ENCODE data around the gene GNS. TPM values are rescaled to one million over a fixed set of nuclear protein-coding genes. Genes with fewer than 3 reads are reported as not detected.

GNS gene
- total RNA-seq, 1 experiment from 2014 or later = 57.5 TPM

DNA sequence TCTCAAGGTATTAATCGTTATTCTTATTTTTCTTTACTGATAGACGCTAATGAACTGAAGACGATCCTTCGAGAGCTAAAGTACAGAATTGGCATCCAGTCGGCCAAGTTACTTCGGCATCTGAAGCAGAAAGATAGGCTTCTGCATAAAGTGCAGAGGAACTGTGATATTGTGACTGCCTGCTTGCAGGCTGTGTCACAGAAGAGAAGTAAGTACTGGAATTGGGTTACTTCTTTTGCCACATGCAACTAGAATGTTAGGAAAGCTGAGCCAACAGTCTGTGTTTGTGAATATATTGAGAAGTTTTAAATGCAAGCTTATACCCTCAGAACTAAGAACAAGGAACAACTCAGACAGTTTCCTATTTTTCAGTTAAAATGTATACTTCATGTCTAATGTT is 26.6 kb upstream of the GNS start:
- CTCF ChIA-PET = no interaction called here
- peaks cover 5% of the 10 kb centered on the region for H3K4me1 ChIP-seq (ENCODE audit: insufficient read depth, low read length, poor library complexity, severe bottlenecking)
- TF ChIP-seq EZH2 (IDR thresholded peaks at IDR 0.05; ENCODE audit: borderline replicate concordance, low read depth, low read length, poor library complexity, severe bottlenecking) (no peak), CTCF (conservative IDR thresholded peaks at IDR 0.05; ENCODE audit: low read depth, low read length) (no peak)
- intact Hi-C loops (cut with micrococcal nuclease; ENCODE audit: unreplicated experiment) = no loop called here
- no peak overlapping the region for H3K27ac ChIP-seq (ENCODE audit: low read depth, low read length, poor library complexity, severe bottlenecking)
- no TSS peak for BruUV-seq (replicated peaks)
- no peaks in the 10 kb centered on the region for H3K36me3 ChIP-seq (ENCODE audit: insufficient read depth, low read length, poor library complexity, severe bottlenecking)
- no peak for DNase-seq (ENCODE audit: low spot score)
- H3K4me3 ChIP-seq (ENCODE audit: low read depth, low read length, poor library complexity, severe bottlenecking) = no peak overlapping the region
- POLR2A ChIA-PET (ENCODE audit: low non-redundant PET) = no interaction called here
- peaks cover 35% of the 10 kb centered on the region for H3K27me3 ChIP-seq (replicated peaks; ENCODE audit: insufficient read depth, low read depth, low read length, poor library complexity)
- no peaks in the 10 kb centered on the region for H3K9me3 ChIP-seq (ENCODE audit: low read depth, low read length, poor library complexity, severe bottlenecking)

DNA sequence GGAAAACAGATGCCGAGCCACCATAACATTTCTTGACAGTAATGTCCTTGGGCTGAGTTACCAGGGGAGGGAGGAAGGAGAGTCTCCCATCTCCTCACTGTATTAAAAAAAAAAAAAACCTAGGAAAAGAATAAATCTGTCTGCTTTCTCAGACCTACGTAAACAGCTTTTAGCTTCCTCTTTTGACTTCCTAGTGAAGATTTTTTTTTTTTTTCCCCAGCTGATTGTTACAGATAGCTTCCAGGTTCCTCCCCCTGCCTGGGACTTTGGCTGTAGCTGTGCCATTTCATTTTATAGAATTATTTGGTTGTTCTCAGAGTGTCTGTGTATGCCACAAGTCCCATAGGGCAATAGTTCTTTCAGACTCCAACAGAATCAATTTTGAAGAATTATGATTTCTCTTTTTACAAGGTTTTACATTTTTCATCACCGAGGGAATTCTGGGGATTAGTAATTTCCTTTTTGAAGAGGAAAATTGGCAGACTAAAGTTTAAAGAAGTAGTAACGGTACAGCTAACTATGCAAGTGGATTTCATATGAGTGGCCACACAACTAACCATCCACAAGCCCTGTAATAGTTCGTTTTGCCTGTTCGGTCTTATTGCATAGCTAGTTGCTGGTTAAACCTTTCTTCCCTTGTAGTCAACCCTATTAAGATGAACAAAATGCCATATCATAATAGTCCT is 23.1 kb upstream of the GNS start:
- H3K4me1 ChIP-seq (ENCODE audit: insufficient read depth, low read length, poor library complexity, severe bottlenecking) = peaks cover 16% of the 10 kb centered on the region
- no peak for DNase-seq (ENCODE audit: low spot score)
- no peaks in the 10 kb centered on the region for H3K36me3 ChIP-seq (ENCODE audit: insufficient read depth, low read length, poor library complexity, severe bottlenecking)
- H3K9me3 ChIP-seq (ENCODE audit: low read depth, low read length, poor library complexity, severe bottlenecking) = no peaks in the 10 kb centered on the region
- no peak for TF ChIP-seq EZH2 (IDR thresholded peaks at IDR 0.05; ENCODE audit: borderline replicate concordance, low read depth, low read length, poor library complexity, severe bottlenecking)
- TF ChIP-seq CTCF (conservative IDR thresholded peaks at IDR 0.05; ENCODE audit: low read depth, low read length) = no peak
- H3K27me3 ChIP-seq (replicated peaks; ENCODE audit: insufficient read depth, low read depth, low read length, poor library complexity) = peaks cover 58% of the 10 kb centered on the region
- H3K27ac ChIP-seq (ENCODE audit: low read depth, low read length, poor library complexity, severe bottlenecking) = no peak overlapping the region
- no TSS peak for BruUV-seq (replicated peaks)
- intact Hi-C loops (cut with micrococcal nuclease; ENCODE audit: unreplicated experiment) = no loop called here
- CTCF ChIA-PET = no interaction called here
- POLR2A ChIA-PET (ENCODE audit: low non-redundant PET) = interaction anchor here (0.6 kb wide), 1 partner anchor 927 kb away, joined by 3 read pairs; no protein-coding TSS in a partner anchor
- no peak overlapping the region for H3K4me3 ChIP-seq (ENCODE audit: low read depth, low read length, poor library complexity, severe bottlenecking)

DNA sequence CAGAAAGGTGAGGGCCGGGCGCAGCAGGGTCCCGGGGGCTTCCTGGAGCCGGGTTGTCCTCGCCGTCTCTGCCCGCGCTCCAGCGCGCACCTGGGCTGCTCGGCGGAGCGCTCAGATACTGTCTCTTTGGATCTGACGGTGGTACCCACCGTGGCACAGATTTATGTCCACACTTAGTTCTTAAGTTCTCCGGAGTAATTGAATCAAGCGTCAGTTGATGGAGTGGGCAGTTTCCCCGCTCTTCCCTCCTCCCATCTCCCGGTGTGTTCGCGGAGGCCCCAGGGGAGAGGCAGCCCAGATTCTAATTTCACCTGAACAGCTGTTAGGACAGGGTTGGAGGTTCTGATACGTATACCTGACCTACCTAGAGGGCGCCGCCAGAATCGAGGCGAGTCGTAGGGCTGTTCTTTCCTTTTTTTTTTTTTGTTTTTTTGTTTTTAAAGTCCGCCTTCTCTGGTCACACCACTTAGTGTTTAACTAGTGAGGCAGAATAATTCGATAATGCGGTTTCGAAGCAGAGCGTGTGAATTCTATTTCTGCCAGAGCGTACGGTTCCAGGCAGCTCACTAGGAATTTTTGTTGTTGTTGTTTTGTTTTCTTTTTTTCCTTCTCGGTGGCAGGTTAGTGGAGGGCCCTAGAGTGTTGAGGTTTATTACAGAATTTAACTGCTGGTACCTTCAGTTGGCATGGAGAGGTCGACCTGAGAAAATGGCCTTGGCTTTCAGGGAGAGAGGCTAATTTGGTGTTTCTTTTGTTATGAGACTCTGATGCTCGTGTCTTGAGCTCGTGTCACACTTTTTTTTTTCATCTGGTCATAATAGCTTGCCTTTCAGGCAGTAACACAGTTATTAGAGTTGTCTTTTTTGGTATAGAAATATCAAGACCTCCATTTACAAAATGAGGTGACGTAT is 22.3 kb upstream of the GNS start:
- intact Hi-C loops (cut with micrococcal nuclease; ENCODE audit: unreplicated experiment) = no loop called here
- no peak for TF ChIP-seq EZH2 (IDR thresholded peaks at IDR 0.05; ENCODE audit: borderline replicate concordance, low read depth, low read length, poor library complexity, severe bottlenecking)
- TF ChIP-seq CTCF (conservative IDR thresholded peaks at IDR 0.05; ENCODE audit: low read depth, low read length) = no peak
- peak; percentile 22 for DNase-seq (ENCODE audit: low spot score)
- ChIA-PET POLR2A (ENCODE audit: low non-redundant PET) (no interaction called here), CTCF (interaction anchor here (0.6 kb wide), 1 partner anchor 16 kb away, joined by 9 read pairs; no protein-coding TSS in a partner anchor)
- Histone ChIP-seq H3K27ac (ENCODE audit: low read depth, low read length, poor library complexity, severe bottlenecking) (no peak overlapping the region), H3K27me3 (replicated peaks; ENCODE audit: insufficient read depth, low read depth, low read length, poor library complexity) (peaks cover 58% of the 10 kb centered on the region), H3K4me1 (ENCODE audit: insufficient read depth, low read length, poor library complexity, severe bottlenecking) (peaks cover 16% of the 10 kb centered on the region), H3K4me3 (ENCODE audit: low read depth, low read length, poor library complexity, severe bottlenecking) (peak overlapping the region; percentile 41), H3K36me3 (ENCODE audit: insufficient read depth, low read length, poor library complexity, severe bottlenecking) (no peaks in the 10 kb centered on the region), H3K9me3 (ENCODE audit: low read depth, low read length, poor library complexity, severe bottlenecking) (no peaks in the 10 kb centered on the region)
- BruUV-seq (replicated peaks) = no TSS peak

Data from A673 (cell line).